A673 (cell line): ENCODE measurements around the gene GPAM.

ENCODE experiments used
- EZH2 ChIP-seq: fragments of 200-600 bp; sonication (generic); IDR thresholded peaks from 2 replicates; pipeline ENCODE4 v1.6.1; 2017; ENCODE audit warnings: borderline replicate concordance, low read depth, mild to moderate bottlenecking, mixed read lengths, antibody characterized with exemption, low read length; ENCODE audit not compliant: poor library complexity, severe bottlenecking
- TF ChIP-seq, protein P1 (sequence below): fragments of 300-800, 200-600 bp; sonication (generic); conservative IDR thresholded peaks from 2 replicates; pipeline ENCODE4 v1.5.1; 2017; ENCODE audit warnings: low read depth, mild to moderate bottlenecking, antibody characterized with exemption, low read length, moderate library complexity, mixed read lengths

GRCh38 chr10:112213098-112213823, 29.7 kb upstream of the GPAM start:
- TF ChIP-seq, protein P1, sequence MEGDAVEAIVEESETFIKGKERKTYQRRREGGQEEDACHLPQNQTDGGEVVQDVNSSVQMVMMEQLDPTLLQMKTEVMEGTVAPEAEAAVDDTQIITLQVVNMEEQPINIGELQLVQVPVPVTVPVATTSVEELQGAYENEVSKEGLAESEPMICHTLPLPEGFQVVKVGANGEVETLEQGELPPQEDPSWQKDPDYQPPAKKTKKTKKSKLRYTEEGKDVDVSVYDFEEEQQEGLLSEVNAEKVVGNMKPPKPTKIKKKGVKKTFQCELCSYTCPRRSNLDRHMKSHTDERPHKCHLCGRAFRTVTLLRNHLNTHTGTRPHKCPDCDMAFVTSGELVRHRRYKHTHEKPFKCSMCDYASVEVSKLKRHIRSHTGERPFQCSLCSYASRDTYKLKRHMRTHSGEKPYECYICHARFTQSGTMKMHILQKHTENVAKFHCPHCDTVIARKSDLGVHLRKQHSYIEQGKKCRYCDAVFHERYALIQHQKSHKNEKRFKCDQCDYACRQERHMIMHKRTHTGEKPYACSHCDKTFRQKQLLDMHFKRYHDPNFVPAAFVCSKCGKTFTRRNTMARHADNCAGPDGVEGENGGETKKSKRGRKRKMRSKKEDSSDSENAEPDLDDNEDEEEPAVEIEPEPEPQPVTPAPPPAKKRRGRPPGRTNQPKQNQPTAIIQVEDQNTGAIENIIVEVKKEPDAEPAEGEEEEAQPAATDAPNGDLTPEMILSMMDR: no peak
- TF ChIP-seq EZH2: no peak
